K562 (cell line): Measurements from ENCODE around the gene CROCC2.

ENCODE experiments used
- CREBBP ChIP-seq: IDR thresholded peaks from one replicate; pipeline ENCODE4 v1.6.1; 2012; ENCODE audit warnings: low read depth, mild to moderate bottlenecking, control low read depth, inconsistent platforms, low read length
- ZNF165 ChIP-seq: fragments of 250-450 bp; sonication (Bioruptor Pico); IDR thresholded peaks from 2 replicates; pipeline ENCODE4 v1.4.0; 2020; ENCODE audit warnings: borderline replicate concordance
- ZNF431 ChIP-seq: sonication (generic); formaldehyde crosslinking; IDR thresholded peaks from 2 replicates; pipeline ENCODE4 v1.8.0; 2022; ENCODE audit warnings: mild to moderate bottlenecking, missing genetic modification reagents

DNA sequence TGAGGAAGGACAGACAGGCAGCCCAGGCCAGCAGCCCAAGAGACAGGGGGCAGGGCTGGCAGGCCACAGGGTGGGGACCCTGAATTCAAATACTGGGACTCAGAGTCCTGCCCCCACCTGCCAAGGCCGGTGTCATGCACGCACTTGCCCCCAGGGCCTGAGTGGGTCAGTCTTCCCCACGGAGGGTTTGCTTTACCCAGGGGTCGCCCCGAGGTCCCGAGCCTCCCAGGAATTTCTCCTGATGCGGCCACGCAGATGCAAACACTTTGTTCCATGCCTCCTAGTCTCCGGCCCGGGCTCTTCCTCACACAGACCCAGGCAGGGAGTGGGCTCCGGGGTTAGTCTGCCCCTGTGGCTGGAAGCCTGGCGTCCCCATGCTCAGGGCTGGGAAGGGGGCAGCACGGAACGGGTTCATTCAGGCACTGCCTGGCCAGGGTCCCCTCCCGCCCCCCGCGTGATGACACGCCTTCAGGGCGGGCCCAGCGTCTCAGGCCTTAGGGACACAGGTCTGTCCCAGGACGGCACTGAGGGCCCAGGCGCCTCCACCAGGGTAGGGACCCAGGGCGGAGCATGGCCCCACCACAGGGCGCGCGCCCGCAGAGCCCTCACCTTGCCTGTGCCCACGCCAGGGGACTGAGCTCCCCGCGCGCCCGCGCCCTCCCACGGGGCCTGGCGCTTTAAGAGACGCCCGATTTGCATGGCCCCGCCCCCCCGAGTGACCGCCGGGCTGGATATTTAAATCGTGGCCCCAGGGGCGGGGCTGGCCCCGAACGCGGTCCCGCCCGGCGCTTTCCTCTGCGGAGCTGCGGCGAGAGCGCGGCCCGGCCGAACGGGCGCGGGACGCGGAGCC, 91.9 kb downstream of the CROCC2 start, which contains the start of gene SNED1:
- TF ChIP-seq ZNF431 (CRISPR knock-in tag) (no peak), ZNF165 (CRISPR knock-in tag) (no peak), CREBBP (no peak)
